ENCODE results near the gene KLHL29. TPM values are rescaled to one million over a fixed set of nuclear protein-coding genes. Genes with fewer than 3 reads are reported as not detected.

Gene KLHL29
- total and polyA plus RNA-seq, 2 donors (not counting 1 experiment from before 2014, with no cell fraction given): 1.3 to 3.4 TPM

GRCh38 chr2:23640711-23641110 is 255.7 kb downstream of the KLHL29 start:
- no peaks in the 10 kb centered on the region for H3K27me3 ChIP-seq (replicated peaks in 1 of 4; ENCODE audit: control extremely low read depth in 1 of 4, control insufficient read depth in 3 of 4, insufficient read depth in 4 of 4, low read length in 3 of 4)
- 97% methylated on average over 7 of the region's 9 CpGs for WGBS (ENCODE audit: insufficient coverage)
- intact Hi-C loops (cut with micrococcal nuclease): no loop called here
- H3K4me1 Mint-ChIP-seq: no peaks in the 10 kb centered on the region
- no peaks in the 10 kb centered on the region for H3K79me2 ChIP-seq (ENCODE audit: control insufficient read depth, insufficient read depth, low read length)
- H3K4me2 ChIP-seq (replicated peaks; ENCODE audit: low read depth, low read length, poor library complexity, severe bottlenecking): no peak overlapping the region
- ChIA-PET CTCF (no interaction called here), POLR2A (no interaction called here)
- H4K20me1 ChIP-seq (ENCODE audit: control insufficient read depth, insufficient read depth, low read length, poor library complexity, severe bottlenecking): no peaks in the 10 kb centered on the region
- H3K9me3 ChIP-seq (ENCODE audit: control extremely low read depth in 1 of 3, control insufficient read depth in 2 of 3, insufficient read depth in 1 of 3, low read length in 2 of 3): peaks cover 0 to 23% (median 0%) of the 10 kb centered on the region in 3 donors
- H3K4me3 Mint-ChIP-seq: no peak overlapping the region
- H3K9me3 Mint-ChIP-seq (ENCODE audit: insufficient read depth): no peaks in the 10 kb centered on the region
- no peak for DNase-seq
- H3K36me3 ChIP-seq (replicated peaks in 1 of 2; ENCODE audit: control extremely low read depth in 1 of 2, control insufficient read depth in 1 of 2, extremely low read depth in 1 of 2, insufficient read depth in 2 of 2, low read length in 1 of 2): no peaks in the 10 kb centered on the region
- TF ChIP-seq, protein P1, sequence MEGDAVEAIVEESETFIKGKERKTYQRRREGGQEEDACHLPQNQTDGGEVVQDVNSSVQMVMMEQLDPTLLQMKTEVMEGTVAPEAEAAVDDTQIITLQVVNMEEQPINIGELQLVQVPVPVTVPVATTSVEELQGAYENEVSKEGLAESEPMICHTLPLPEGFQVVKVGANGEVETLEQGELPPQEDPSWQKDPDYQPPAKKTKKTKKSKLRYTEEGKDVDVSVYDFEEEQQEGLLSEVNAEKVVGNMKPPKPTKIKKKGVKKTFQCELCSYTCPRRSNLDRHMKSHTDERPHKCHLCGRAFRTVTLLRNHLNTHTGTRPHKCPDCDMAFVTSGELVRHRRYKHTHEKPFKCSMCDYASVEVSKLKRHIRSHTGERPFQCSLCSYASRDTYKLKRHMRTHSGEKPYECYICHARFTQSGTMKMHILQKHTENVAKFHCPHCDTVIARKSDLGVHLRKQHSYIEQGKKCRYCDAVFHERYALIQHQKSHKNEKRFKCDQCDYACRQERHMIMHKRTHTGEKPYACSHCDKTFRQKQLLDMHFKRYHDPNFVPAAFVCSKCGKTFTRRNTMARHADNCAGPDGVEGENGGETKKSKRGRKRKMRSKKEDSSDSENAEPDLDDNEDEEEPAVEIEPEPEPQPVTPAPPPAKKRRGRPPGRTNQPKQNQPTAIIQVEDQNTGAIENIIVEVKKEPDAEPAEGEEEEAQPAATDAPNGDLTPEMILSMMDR (IDR thresholded peaks at IDR 0.05): no peak
- TF ChIP-seq EZH2 (IDR thresholded peaks at IDR 0.05; ENCODE audit: borderline replicate concordance, insufficient read depth, low read depth, low read length, poor library complexity, severe bottlenecking): no peak
- no peaks in the 10 kb centered on the region for H3K4me1 ChIP-seq (ENCODE audit: control insufficient read depth in 2 of 2, insufficient read depth in 2 of 2, low read length in 2 of 2)
- no peaks in the 10 kb centered on the region for H3K27me3 Mint-ChIP-seq
- H3K4me3 ChIP-seq (ENCODE audit: control extremely low read depth in 1 of 5, extremely low read depth in 1 of 5, insufficient read depth in 1 of 5, low read depth in 2 of 5, low read length in 4 of 5): no peak overlapping the region
- no peak for ATAC-seq (ENCODE audit: low read depth)
- H3K27ac Mint-ChIP-seq: no peak overlapping the region
- no peak overlapping the region for H3K9ac ChIP-seq (ENCODE audit: low read length)
- H2AFZ ChIP-seq (ENCODE audit: insufficient read depth, low read depth, low read length, poor library complexity, severe bottlenecking): no peak overlapping the region
- no peak overlapping the region for H3K27ac ChIP-seq (ENCODE audit: low read length in 2 of 2)

GRCh38 chr2:23642516-23642915 is 257.5 kb downstream of the KLHL29 start:
- ChIA-PET POLR2A (no interaction called here), CTCF (no interaction called here)
- H3K9ac ChIP-seq (ENCODE audit: low read length): no peak overlapping the region
- TF ChIP-seq EZH2 (IDR thresholded peaks at IDR 0.05; ENCODE audit: borderline replicate concordance, insufficient read depth, low read depth, low read length, poor library complexity, severe bottlenecking): no peak
- TF ChIP-seq, protein P1 (IDR thresholded peaks at IDR 0.05): no peak
- no peaks in the 10 kb centered on the region for H3K4me1 ChIP-seq (ENCODE audit: control insufficient read depth in 2 of 2, insufficient read depth in 2 of 2, low read length in 2 of 2)
- H3K9me3 ChIP-seq (ENCODE audit: control extremely low read depth in 1 of 3, control insufficient read depth in 2 of 3, insufficient read depth in 1 of 3, low read length in 2 of 3): peaks cover 0 to 23% (median 0%) of the 10 kb centered on the region in 3 donors
- intact Hi-C loops (cut with micrococcal nuclease): no loop called here
- no peaks in the 10 kb centered on the region for H3K27me3 ChIP-seq (replicated peaks in 1 of 4; ENCODE audit: control extremely low read depth in 1 of 4, control insufficient read depth in 3 of 4, insufficient read depth in 4 of 4, low read length in 3 of 4)
- ATAC-seq (ENCODE audit: low read depth) (no peak), DNase-seq (no peak)
- Mint-ChIP-seq H3K9me3 (ENCODE audit: insufficient read depth) (no peaks in the 10 kb centered on the region), H3K27me3 (no peaks in the 10 kb centered on the region), H3K4me3 (no peak overlapping the region), H3K4me1 (no peaks in the 10 kb centered on the region), H3K27ac (no peak overlapping the region)
- no peaks in the 10 kb centered on the region for H3K79me2 ChIP-seq (ENCODE audit: control insufficient read depth, insufficient read depth, low read length)
- H3K4me3 ChIP-seq (ENCODE audit: control extremely low read depth in 1 of 5, extremely low read depth in 1 of 5, insufficient read depth in 1 of 5, low read depth in 2 of 5, low read length in 4 of 5): no peak overlapping the region
- H2AFZ ChIP-seq (ENCODE audit: insufficient read depth, low read depth, low read length, poor library complexity, severe bottlenecking): no peak overlapping the region
- no peak overlapping the region for H3K27ac ChIP-seq (ENCODE audit: low read length in 2 of 2)
- H4K20me1 ChIP-seq (ENCODE audit: control insufficient read depth, insufficient read depth, low read length, poor library complexity, severe bottlenecking): no peaks in the 10 kb centered on the region
- 99% methylated on average over 24 of the region's 24 CpGs for WGBS (ENCODE audit: insufficient coverage)
- no peaks in the 10 kb centered on the region for H3K36me3 ChIP-seq (replicated peaks in 1 of 2; ENCODE audit: control extremely low read depth in 1 of 2, control insufficient read depth in 1 of 2, extremely low read depth in 1 of 2, insufficient read depth in 2 of 2, low read length in 1 of 2)
- no peak overlapping the region for H3K4me2 ChIP-seq (replicated peaks; ENCODE audit: low read depth, low read length, poor library complexity, severe bottlenecking)

Data from B cell (primary cell).